K562 (cell line): ENCODE results near the gene PRMT2. TPM values are rescaled to one million over a fixed set of nuclear protein-coding genes. Genes with fewer than 3 reads are reported as not detected.

ENCODE experiments used
- LEF1 ChIP-seq: fragments of 450-650 bp; IDR thresholded peaks from 2 replicates; pipeline ENCODE4 v1.6.1; 2016; ENCODE audit warnings: mild to moderate bottlenecking
- NBN ChIP-seq: fragments of 450-650 bp; IDR thresholded peaks from 2 replicates; pipeline ENCODE4 v1.6.1; 2016; ENCODE audit warnings: low read depth, mild to moderate bottlenecking
- NR2C2 ChIP-seq, 2 experiments: fragments of 200-800 bp in 1 of 2; sonication (Bioruptor generic) in 1 of 2; sonication (generic) in 1 of 2; formaldehyde crosslinking in 1 of 2; IDR thresholded peaks; 2 replicates each; pipeline versions ENCODE4 v1.6.1 to v1.8.0; 2016 to 2022; ENCODE audit warnings: mild to moderate bottlenecking in 1 of 2, missing compliant biosample characterization in 1 of 2, missing genetic modification characterization in 1 of 2, missing genetic modification reagents in 1 of 2
- STAG1 ChIP-seq: sonication (generic); formaldehyde crosslinking; IDR thresholded peaks from 2 replicates; pipeline ENCODE4 v1.5.0; 2020; ENCODE audit warnings: missing genetic modification reagents, borderline replicate concordance
- polyA plus RNA-seq, 8 experiments: library from polyadenylated mRNA; depleted of rRNA in 4 of 8; stranded (reverse) in 5 of 8; unstranded in 3 of 8; fragments of >200 nt; fragmentation: Nextera tagmentation in 2 of 8; fragmentation: Illumina TruSeq in 1 of 8; extraction: Ambion mirVana in 2 of 8; extraction: Trizol in 1 of 8; gene quantifications; 2 replicates each; pipeline versions ENCODE4 v1.2.1 to v1.2.3, GENCODE V29; 2011 to 2014; ENCODE audit warnings: inconsistent platforms in 1 of 8, missing spikeins in 1 of 8
- total RNA-seq, 7 experiments: library from RNA; depleted of rRNA in 6 of 7; stranded (reverse); fragments of >200 nt in 6 of 7; fragmentation: Illumina TruSeq in 2 of 7; extraction: Trizol in 2 of 7; gene quantifications; 2 replicates each; pipeline versions ENCODE4 v1.2.1 to v1.2.3, GENCODE V29; 2011 to 2021; ENCODE audit warnings: low replicate concordance in 1 of 7
- TF ChIP-seq, protein P1 (sequence below): fragments of 450-650 bp; IDR thresholded peaks from 2 replicates; pipeline ENCODE4 v1.6.1; 2016; ENCODE audit warnings: mild to moderate bottlenecking, moderate library complexity
- TF ChIP-seq, protein P2 (sequence below), 2 experiments: fragments of 450-650 bp; IDR thresholded peaks; 2 replicates each; pipeline ENCODE4 v1.6.1; 2016
- TF ChIP-seq, protein P3 (sequence below): fragments of 450-650 bp; IDR thresholded peaks from 2 replicates; pipeline ENCODE4 v1.6.1; 2016; ENCODE audit warnings: mild to moderate bottlenecking

Gene PRMT2
- total and polyA plus RNA-seq, 9 of the 15 experiments (the other 6 are each of a cell fraction or from before 2014, with no cell fraction given) = 37.2 to 85.7 (median 59.3) TPM

DNA sequence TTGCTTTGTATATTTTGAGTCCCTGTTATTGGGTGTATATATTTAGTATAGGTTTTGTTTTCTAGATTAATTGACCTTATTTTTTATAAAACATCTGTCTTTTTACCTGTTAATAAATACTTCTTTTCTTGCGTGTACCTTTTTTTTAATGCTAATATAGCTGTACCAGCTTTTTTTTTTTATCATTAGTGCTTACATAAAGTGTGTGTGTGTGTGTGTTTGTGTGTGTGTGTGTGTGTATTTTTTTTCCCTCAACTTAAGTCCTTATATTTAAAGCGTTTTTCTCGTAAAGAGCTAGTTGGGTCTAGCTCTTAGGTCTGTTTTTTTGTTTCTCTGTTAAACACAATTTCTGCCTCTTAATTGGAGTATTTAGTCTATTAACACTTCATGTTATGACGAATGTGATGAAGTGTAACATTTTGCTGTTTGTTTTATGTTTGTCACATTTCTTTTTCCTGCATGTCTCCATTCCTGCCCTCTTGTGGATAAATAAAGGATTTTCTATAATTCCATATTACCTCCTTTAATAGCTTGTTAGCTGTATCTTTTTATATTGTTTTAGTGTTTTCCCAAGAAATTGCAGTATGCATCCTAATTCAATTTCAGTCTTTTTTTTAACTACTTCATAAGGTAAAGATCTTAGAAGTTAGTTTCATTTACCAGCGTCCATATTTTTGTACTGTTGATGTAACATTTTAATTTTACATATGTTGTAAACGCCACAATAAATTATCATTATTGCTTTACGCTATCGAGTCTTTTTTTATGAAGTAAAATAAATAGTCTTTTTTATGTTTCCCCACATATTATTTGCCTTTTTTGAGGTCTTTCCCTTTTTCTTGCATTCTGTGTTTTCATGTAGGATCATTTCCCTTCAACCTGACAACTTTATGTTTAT lies 4.3 kb downstream of the PRMT2 start (continued):
- TF ChIP-seq, protein P1, sequence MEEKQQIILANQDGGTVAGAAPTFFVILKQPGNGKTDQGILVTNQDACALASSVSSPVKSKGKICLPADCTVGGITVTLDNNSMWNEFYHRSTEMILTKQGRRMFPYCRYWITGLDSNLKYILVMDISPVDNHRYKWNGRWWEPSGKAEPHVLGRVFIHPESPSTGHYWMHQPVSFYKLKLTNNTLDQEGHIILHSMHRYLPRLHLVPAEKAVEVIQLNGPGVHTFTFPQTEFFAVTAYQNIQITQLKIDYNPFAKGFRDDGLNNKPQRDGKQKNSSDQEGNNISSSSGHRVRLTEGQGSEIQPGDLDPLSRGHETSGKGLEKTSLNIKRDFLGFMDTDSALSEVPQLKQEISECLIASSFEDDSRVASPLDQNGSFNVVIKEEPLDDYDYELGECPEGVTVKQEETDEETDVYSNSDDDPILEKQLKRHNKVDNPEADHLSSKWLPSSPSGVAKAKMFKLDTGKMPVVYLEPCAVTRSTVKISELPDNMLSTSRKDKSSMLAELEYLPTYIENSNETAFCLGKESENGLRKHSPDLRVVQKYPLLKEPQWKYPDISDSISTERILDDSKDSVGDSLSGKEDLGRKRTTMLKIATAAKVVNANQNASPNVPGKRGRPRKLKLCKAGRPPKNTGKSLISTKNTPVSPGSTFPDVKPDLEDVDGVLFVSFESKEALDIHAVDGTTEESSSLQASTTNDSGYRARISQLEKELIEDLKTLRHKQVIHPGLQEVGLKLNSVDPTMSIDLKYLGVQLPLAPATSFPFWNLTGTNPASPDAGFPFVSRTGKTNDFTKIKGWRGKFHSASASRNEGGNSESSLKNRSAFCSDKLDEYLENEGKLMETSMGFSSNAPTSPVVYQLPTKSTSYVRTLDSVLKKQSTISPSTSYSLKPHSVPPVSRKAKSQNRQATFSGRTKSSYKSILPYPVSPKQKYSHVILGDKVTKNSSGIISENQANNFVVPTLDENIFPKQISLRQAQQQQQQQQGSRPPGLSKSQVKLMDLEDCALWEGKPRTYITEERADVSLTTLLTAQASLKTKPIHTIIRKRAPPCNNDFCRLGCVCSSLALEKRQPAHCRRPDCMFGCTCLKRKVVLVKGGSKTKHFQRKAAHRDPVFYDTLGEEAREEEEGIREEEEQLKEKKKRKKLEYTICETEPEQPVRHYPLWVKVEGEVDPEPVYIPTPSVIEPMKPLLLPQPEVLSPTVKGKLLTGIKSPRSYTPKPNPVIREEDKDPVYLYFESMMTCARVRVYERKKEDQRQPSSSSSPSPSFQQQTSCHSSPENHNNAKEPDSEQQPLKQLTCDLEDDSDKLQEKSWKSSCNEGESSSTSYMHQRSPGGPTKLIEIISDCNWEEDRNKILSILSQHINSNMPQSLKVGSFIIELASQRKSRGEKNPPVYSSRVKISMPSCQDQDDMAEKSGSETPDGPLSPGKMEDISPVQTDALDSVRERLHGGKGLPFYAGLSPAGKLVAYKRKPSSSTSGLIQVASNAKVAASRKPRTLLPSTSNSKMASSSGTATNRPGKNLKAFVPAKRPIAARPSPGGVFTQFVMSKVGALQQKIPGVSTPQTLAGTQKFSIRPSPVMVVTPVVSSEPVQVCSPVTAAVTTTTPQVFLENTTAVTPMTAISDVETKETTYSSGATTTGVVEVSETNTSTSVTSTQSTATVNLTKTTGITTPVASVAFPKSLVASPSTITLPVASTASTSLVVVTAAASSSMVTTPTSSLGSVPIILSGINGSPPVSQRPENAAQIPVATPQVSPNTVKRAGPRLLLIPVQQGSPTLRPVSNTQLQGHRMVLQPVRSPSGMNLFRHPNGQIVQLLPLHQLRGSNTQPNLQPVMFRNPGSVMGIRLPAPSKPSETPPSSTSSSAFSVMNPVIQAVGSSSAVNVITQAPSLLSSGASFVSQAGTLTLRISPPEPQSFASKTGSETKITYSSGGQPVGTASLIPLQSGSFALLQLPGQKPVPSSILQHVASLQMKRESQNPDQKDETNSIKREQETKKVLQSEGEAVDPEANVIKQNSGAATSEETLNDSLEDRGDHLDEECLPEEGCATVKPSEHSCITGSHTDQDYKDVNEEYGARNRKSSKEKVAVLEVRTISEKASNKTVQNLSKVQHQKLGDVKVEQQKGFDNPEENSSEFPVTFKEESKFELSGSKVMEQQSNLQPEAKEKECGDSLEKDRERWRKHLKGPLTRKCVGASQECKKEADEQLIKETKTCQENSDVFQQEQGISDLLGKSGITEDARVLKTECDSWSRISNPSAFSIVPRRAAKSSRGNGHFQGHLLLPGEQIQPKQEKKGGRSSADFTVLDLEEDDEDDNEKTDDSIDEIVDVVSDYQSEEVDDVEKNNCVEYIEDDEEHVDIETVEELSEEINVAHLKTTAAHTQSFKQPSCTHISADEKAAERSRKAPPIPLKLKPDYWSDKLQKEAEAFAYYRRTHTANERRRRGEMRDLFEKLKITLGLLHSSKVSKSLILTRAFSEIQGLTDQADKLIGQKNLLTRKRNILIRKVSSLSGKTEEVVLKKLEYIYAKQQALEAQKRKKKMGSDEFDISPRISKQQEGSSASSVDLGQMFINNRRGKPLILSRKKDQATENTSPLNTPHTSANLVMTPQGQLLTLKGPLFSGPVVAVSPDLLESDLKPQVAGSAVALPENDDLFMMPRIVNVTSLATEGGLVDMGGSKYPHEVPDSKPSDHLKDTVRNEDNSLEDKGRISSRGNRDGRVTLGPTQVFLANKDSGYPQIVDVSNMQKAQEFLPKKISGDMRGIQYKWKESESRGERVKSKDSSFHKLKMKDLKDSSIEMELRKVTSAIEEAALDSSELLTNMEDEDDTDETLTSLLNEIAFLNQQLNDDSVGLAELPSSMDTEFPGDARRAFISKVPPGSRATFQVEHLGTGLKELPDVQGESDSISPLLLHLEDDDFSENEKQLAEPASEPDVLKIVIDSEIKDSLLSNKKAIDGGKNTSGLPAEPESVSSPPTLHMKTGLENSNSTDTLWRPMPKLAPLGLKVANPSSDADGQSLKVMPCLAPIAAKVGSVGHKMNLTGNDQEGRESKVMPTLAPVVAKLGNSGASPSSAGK = 0 out of 2 replicates have a peak, but pooled peaks have one; percentile 4
- no peak for TF ChIP-seq NR2C2 (CRISPR knock-in tag; IDR thresholded peaks at IDR 0.05)
- no peak for TF ChIP-seq NR2C2 (tag; IDR thresholded peaks at IDR 0.05)
- 0 out of 2 replicates have a peak, but pooled peaks have one; percentile 13 for TF ChIP-seq NBN
- TF ChIP-seq LEF1 = peak; percentile 29; the same call in 1 of the 2 replicates
- TF ChIP-seq STAG1 (CRISPR knock-in tag) = no peak
- TF ChIP-seq, protein P2, sequence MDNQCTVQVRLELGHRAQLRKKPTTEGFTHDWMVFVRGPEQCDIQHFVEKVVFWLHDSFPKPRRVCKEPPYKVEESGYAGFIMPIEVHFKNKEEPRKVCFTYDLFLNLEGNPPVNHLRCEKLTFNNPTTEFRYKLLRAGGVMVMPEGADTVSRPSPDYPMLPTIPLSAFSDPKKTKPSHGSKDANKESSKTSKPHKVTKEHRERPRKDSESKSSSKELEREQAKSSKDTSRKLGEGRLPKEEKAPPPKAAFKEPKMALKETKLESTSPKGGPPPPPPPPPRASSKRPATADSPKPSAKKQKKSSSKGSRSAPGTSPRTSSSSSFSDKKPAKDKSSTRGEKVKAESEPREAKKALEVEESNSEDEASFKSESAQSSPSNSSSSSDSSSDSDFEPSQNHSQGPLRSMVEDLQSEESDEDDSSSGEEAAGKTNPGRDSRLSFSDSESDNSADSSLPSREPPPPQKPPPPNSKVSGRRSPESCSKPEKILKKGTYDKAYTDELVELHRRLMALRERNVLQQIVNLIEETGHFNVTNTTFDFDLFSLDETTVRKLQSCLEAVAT (IDR thresholded peaks at IDR 0.05) = 0 out of 4 replicates have a peak, but pooled peaks of 1 of the 2 experiments have one; percentile 44
- TF ChIP-seq, protein P3, sequence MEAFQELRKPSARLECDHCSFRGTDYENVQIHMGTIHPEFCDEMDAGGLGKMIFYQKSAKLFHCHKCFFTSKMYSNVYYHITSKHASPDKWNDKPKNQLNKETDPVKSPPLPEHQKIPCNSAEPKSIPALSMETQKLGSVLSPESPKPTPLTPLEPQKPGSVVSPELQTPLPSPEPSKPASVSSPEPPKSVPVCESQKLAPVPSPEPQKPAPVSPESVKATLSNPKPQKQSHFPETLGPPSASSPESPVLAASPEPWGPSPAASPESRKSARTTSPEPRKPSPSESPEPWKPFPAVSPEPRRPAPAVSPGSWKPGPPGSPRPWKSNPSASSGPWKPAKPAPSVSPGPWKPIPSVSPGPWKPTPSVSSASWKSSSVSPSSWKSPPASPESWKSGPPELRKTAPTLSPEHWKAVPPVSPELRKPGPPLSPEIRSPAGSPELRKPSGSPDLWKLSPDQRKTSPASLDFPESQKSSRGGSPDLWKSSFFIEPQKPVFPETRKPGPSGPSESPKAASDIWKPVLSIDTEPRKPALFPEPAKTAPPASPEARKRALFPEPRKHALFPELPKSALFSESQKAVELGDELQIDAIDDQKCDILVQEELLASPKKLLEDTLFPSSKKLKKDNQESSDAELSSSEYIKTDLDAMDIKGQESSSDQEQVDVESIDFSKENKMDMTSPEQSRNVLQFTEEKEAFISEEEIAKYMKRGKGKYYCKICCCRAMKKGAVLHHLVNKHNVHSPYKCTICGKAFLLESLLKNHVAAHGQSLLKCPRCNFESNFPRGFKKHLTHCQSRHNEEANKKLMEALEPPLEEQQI = peak; percentile 53; the same call in 1 of the 2 replicates
